Measurements from ENCODE around the gene WDR13.

GRCh38 chrX:48626401-48627298 lies 29.4 kb downstream of the WDR13 start:
- TF ChIP-seq CTCF (IDR thresholded peaks at IDR 0.05) (no peak), FOXP4 (CRISPR knock-in tag; IDR thresholded peaks at IDR 0.05) (no peak), FOXK1 (CRISPR knock-in tag; IDR thresholded peaks at IDR 0.05) (no peak), NFYB (CRISPR knock-in tag; conservative IDR thresholded peaks at IDR 0.05; ENCODE audit: low read depth) (no peak), CREB1 (CRISPR knock-in tag; IDR thresholded peaks at IDR 0.05) (no peak), FOXP1 (CRISPR knock-in tag; IDR thresholded peaks at IDR 0.05; ENCODE audit: borderline replicate concordance) (no peak), SP1 (CRISPR knock-in tag; conservative IDR thresholded peaks at IDR 0.05) (no peak)
- TF ChIP-seq, protein P1, sequence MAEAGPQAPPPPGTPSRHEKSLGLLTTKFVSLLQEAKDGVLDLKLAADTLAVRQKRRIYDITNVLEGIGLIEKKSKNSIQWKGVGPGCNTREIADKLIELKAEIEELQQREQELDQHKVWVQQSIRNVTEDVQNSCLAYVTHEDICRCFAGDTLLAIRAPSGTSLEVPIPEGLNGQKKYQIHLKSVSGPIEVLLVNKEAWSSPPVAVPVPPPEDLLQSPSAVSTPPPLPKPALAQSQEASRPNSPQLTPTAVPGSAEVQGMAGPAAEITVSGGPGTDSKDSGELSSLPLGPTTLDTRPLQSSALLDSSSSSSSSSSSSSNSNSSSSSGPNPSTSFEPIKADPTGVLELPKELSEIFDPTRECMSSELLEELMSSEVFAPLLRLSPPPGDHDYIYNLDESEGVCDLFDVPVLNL (CRISPR knock-in tag; IDR thresholded peaks at IDR 0.05; ENCODE audit: borderline replicate concordance, low read depth) = no peak
- TF ChIP-seq, protein P2, sequence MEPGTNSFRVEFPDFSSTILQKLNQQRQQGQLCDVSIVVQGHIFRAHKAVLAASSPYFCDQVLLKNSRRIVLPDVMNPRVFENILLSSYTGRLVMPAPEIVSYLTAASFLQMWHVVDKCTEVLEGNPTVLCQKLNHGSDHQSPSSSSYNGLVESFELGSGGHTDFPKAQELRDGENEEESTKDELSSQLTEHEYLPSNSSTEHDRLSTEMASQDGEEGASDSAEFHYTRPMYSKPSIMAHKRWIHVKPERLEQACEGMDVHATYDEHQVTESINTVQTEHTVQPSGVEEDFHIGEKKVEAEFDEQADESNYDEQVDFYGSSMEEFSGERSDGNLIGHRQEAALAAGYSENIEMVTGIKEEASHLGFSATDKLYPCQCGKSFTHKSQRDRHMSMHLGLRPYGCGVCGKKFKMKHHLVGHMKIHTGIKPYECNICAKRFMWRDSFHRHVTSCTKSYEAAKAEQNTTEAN (CRISPR knock-in tag; IDR thresholded peaks at IDR 0.05) = no peak
